Ovary (tissue), 9 donors: Measurements from ENCODE around the gene EIF2B5. TPM values are rescaled to one million over a fixed set of nuclear protein-coding genes. Genes with fewer than 3 reads are reported as not detected.
A peak's percentile ranks its signal among the peaks of the same experiment; 100 is the strongest.

ENCODE experiments used
- DNase-seq, 5 donors: peaks; one replicate each; pipeline ENCODE4 v3.0.0-alpha.2; 2019 to 2020
- H3K27ac ChIP-seq, 2 donors: fragments of 200-600 bp; one replicate each; pipeline versions ENCODE4 v1.5.1 to v1.8.0; 2019 to 2022
- H3K27me3 ChIP-seq: fragments of 200-600 bp; one replicate; pipeline ENCODE4 v1.8.0; 2022
- H3K36me3 ChIP-seq: fragments of 200-600 bp; sonication (generic); one replicate; pipeline ENCODE4 v1.5.1; 2019
- H3K4me1 ChIP-seq: one replicate; pipeline ENCODE4 v1.8.1; 2013; ENCODE audit warnings: mild to moderate bottlenecking, moderate library complexity; ENCODE audit not compliant: insufficient read depth
- H3K4me3 ChIP-seq: fragments of 200-600 bp; sonication (generic); one replicate; pipeline ENCODE4 v1.5.1; 2017
- H3K9me3 ChIP-seq, 2 donors: fragments of 200-600 bp in 1 of 2; sonication (generic) in 1 of 2; one replicate each; pipeline versions ENCODE4 v1.5.1 to v1.8.1; 2013 to 2019; ENCODE audit warnings: mild to moderate bottlenecking in 1 of 2, moderate library complexity in 1 of 2
- CTCF ChIP-seq, 3 donors: fragments of 450-650 bp in 2 of 3; fragments of 200-600 bp in 1 of 3; IDR thresholded peaks; one replicate each; pipeline versions ENCODE4 v1.5.1 to v1.8.0; 2016 to 2022; ENCODE audit warnings: antibody characterized with exemption in 3 of 3, mild to moderate bottlenecking in 1 of 3
- EP300 ChIP-seq: sonication (generic); formaldehyde crosslinking; IDR thresholded peaks from one replicate; pipeline ENCODE4 v1.6.1; 2017; ENCODE audit warnings: antibody characterized with exemption
- POLR2A ChIP-seq: fragments of 450-650 bp; IDR thresholded peaks from one replicate; pipeline ENCODE4 v1.6.1; 2017; ENCODE audit warnings: antibody characterized with exemption, mild to moderate bottlenecking, moderate library complexity
- WGBS, 3 donors: extraction: QIAGEN DNeasy Blood & Tissue Kit in 1 of 3; methylation state at CpG; one replicate each; pipeline versions ENCODE4 v1.1.5 to v1.1.7; 2013 to 2017; 5-methylcytosine and 5-hydroxymethylcytosine counted together
- intact Hi-C, 4 donors: fragments of 100-400 bp; cut with DNase I; formaldehyde crosslinking; loops; one replicate each; pipeline versions ENCODE4 v1.11.0 to v1.15.1; 2022 to 2023
- polyA plus RNA-seq, 2 donors: library from polyadenylated mRNA; stranded (reverse); fragments of 200-250 nt in 1 of 2; fragments of 350-450 nt in 1 of 2; fragmentation: Illumina TruSeq in 1 of 2; extraction: RNeasy Lipid Tissue Mini Kit (QIAGEN cat#74804) in 1 of 2; gene quantifications; one replicate each; pipeline ENCODE4 v1.2.3, GENCODE V29; 2013 to 2014
- total RNA-seq, 7 donors: library from RNA; depleted of rRNA in 2 of 7; stranded (reverse); fragments of >200 nt in 2 of 7; fragmentation: NEBNext Ultra II Directional in 3 of 7; extraction: Animal tissue kit (Norgen Biotek cat#: 25700) in 3 of 7; gene quantifications; one replicate each; pipeline versions ENCODE4 v1.1.0 to v1.2.4, GENCODE V29; 2016 to 2023
- donor health status: DM: no; HTN: no; CAD: no; lungs with moderate emphysema.
- donor health status: DM: no; HTN: no; CAD: no.
- donor health status: Bipolar disorder and iron deficiency.
- donor health status: DM: yes; HTN: yes; CAD: no.
- donor health status: DM: no; HTN: no; CAD: no.
- donor health status: DM: yes; HTN: yes; CAD: no.

EIF2B5 gene
- total and polyA plus RNA-seq, 9 donors = 18.6 to 42.4 (median 28.7) TPM

GRCh38 chr3:184175981-184176376, 40.8 kb downstream of the EIF2B5 start:
- H3K4me1 ChIP-seq = peaks cover 7% of the 10 kb centered on the region
- no peaks in the 10 kb centered on the region for H3K9me3 ChIP-seq
- H3K4me3 ChIP-seq = peak overlapping the region; percentile 72
- H3K27ac ChIP-seq = peak overlapping the region in 1 of 2 donors; percentile 74
- TF ChIP-seq CTCF (IDR thresholded peaks at IDR 0.05) (no peak), EP300 (no peak), POLR2A (no peak)
- no peak for DNase-seq
- no peaks in the 10 kb centered on the region for H3K27me3 ChIP-seq
- no peaks in the 10 kb centered on the region for H3K36me3 ChIP-seq
- WGBS, 3 donors = 18 to 21% (median 20%) methylated on average over 3 of the region's 3 CpGs
- intact Hi-C loops = no loop called here

GRCh38 chr3:184176377-184177330, 41.5 kb downstream of the EIF2B5 start:
- Histone ChIP-seq H3K27me3 (no peaks in the 10 kb centered on the region), H3K27ac (peak overlapping the region in 1 of 2 donors; percentile 74), H3K9me3 (no peaks in the 10 kb centered on the region), H3K36me3 (no peaks in the 10 kb centered on the region), H3K4me3 (peak overlapping the region; percentile 72), H3K4me1 (peaks cover 7% of the 10 kb centered on the region)
- intact Hi-C loops = no loop called here
- peak; percentile 65 to 78 (median 75) for DNase-seq
- TF ChIP-seq EP300 = no peak
- no peak for TF ChIP-seq POLR2A
- TF ChIP-seq CTCF (IDR thresholded peaks at IDR 0.05) = no peak
- WGBS, 3 donors = 21 to 30% (median 23%) methylated on average over 19 of the region's 19 CpGs

GRCh38 chr3:184177331-184177731, 42.2 kb downstream of the EIF2B5 start:
- peak overlapping the region in 1 of 2 donors; percentile 58 for H3K27ac ChIP-seq
- DNase-seq = peak in 2 of 5 donors; percentile 24 to 38
- H3K4me1 ChIP-seq = peaks cover 7% of the 10 kb centered on the region
- no peaks in the 10 kb centered on the region for H3K9me3 ChIP-seq
- no peaks in the 10 kb centered on the region for H3K36me3 ChIP-seq
- H3K27me3 ChIP-seq = no peaks in the 10 kb centered on the region
- H3K4me3 ChIP-seq = no peak overlapping the region
- no peak for TF ChIP-seq CTCF (IDR thresholded peaks at IDR 0.05)
- TF ChIP-seq POLR2A = no peak
- TF ChIP-seq EP300 = no peak
- intact Hi-C loops = no loop called here
- WGBS, 3 donors = 21 to 44% (median 32%) methylated on average over 4 of the region's 4 CpGs

DNA sequence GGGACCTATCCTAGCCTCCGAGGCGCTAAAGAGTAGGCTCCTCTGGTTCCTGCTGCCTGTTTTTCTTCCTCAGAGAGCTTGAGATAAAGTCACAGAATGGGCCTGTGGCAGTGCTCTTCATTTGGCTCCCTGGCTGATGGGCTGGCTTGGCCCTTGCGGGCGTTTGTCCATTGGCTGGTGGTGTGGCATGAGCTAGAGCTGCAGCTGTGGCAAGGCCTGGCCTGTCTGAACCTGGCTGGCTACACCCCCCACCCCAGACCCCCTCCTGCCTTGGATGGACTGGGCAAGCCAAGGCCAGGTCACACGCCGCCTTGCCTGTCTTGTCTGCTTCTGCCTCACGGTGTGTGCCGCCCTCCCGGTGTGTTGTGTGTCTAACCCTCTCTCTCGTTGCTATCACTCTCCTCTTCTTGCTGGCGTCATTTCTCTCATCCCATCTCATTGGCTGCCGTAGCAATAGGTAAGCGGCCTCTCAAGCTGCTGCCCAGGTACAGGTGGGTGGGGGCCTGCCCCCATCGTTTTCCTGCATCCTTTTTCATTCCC, 42.7 kb downstream of the EIF2B5 start:
- H3K4me3 ChIP-seq = no peak overlapping the region
- WGBS, 3 donors = 81 to 87% (median 86%) methylated on average over 14 of the region's 14 CpGs
- H3K27me3 ChIP-seq = no peaks in the 10 kb centered on the region
- no peaks in the 10 kb centered on the region for H3K9me3 ChIP-seq
- no peak overlapping the region for H3K27ac ChIP-seq
- no peak for TF ChIP-seq EP300
- no peak for TF ChIP-seq POLR2A
- TF ChIP-seq CTCF (IDR thresholded peaks at IDR 0.05) = no peak
- intact Hi-C loops = no loop called here
- peak in 2 of 5 donors; percentile 26 to 37 for DNase-seq
- H3K36me3 ChIP-seq = no peaks in the 10 kb centered on the region
- peaks cover 7% of the 10 kb centered on the region for H3K4me1 ChIP-seq
